HPDE6-E6E7 (cell line): Measurements from ENCODE around the gene ITIH4.

Experiments used
- DNase-seq: peaks from one replicate; pipeline ENCODE4 v3.0.0; 2011; ENCODE audit warnings: missing footprints; ENCODE audit errors: extremely low spot score

The ITIH4 gene

DNA sequence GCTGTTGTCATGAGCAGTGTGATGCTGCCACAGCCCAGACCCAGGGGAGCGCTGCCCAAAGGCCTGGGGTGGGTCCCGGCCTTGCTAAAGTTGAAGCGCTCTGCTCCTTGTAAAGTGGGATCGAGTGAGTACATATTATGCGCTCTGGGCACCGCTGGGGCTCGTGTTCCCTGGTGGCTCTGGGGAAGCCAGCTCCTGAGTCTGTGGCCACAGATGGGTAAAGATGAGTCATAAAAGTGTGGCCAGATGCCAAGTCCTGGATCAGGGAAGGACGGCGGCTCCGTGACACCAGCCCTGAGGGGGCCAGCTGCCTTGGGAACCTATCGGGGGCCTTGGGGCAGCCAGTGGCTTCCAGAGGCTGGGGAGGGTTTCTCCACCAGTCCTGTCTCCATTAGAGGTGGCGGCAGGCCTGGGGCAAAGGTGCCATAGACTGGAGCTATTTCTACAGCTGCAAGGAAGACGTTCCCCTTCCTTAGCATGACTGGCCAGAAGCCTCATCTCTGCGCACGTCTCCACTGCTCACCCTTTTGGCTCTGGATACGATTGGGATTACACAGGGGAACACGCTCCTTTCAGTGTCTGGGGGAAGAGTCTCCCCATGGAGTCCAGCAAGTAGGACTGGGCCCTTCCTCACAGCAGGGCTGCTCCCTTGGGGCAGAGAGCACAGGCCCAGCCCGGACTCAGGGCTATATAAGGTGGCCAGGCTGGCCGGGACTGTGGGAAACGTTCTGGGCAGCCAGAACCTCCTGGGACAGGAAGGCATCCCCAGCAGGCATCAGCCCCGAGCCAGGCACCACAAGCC, 1.2 kb upstream of the ITIH4 start:
- peak; percentile 5 for DNase-seq

DNA sequence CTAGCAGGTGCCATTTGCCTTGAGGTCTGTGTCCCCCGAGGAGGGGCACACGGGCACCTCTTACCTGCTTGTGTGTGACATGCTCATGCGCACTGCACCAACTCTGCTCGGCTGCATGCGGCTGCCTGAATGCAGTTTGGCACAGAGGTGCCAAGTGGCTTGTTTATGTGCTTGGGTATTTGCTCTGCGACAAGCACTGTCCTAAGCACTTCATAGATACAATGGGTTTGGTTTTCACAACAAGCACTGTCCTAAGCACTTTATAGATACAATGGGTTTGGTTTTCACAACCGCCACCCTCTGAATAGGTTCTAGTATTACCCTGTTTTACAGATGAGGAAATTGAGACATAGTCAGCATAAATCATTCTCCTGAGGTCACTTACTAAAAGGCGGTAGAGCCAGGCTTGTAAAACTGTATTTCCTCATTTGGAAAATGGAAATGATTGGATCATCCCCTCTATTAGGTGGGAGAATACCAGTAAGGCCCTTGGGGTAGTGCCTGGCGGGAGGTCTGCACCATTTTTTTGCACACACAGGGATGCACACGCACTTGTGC, 487 bp downstream of the ITIH4 start:
- no peak for DNase-seq

DNA sequence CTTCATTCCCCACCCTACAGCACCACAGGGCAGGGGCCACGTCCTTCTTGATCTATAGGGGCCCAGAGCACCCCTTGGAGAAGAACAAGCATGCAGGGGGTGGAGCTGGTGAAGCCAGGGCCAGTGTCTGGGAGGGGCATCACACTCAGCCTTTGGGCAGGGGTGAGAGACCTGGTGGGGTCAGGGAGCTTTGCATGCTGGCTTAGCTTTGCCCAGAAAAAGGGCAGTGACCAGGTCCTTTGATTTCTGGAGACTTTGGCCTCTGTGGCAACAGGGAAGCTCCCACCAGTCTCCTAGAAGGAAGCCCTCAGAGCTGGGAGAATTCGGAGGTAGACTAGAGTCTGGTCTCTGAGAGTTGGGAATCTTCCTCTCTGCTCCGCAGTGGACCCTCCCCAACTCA, 990 bp downstream of the ITIH4 start:
- no peak for DNase-seq

DNA sequence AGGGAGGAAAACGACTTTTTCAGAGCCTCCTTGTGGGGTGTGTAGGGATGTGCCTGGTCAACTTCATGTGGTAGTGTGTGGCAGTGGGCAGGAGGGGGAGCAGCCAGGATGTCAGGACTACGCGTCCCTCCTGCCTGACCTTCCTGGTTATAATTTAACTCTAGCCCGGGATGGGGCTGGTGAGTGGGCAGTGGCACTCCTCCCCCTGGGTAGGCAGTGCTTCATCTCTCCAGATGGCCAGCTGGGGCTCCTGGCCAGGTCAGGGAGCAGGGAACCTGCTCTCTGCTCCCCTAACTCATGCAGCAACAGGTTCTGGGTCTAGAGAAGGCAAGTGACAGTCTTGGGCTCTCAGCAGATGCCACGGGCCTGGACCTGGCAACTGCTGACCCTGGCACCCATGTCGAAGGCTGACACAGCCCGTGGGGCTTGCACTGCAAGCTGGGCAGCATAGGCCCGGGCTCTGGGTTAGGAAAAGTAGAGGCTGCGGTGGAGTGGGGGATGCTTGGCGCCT, 2.6 kb downstream of the ITIH4 start:
- no peak for DNase-seq

DNA sequence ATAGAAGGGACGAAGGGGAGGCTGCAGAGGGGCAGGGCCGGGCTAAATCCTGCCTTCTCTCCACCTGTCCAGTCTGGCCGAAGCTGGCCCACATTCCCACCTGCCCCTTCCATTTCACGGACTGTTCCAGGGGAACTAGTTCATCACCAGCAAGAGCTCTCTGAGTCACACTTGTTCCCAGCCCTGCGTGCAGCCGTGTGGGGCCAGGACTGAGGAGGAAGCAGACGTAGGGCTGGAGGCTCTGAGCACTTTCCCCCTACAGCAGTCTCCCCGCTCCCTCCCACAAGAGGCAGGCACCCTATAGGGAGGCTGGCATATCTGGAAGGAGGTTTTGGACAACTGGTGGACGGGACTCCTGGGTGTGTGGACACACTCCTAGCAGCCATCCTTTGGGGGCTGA, 3.0 kb downstream of the ITIH4 start:
- no peak for DNase-seq

DNA sequence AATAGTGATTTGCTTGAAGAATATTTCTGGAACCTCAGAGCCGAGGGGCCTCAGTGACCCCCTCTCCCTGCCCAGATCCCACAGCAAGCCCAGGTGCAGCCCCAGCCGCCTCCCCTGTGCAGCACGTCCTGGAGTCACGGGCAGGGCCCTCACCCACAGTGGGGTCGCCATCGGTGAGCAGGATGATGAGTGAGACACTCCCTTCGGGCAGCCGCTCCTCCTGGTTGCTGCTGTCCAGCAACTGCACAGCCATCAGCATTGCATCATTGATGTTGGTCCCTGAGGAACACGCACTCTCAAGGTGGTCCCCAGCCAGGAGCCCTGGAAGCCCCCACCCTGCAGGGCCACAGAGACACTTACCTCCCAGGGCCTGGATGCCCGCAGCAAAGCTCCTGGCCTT, 6.4 kb downstream of the ITIH4 start:
- no peak for DNase-seq

DNA sequence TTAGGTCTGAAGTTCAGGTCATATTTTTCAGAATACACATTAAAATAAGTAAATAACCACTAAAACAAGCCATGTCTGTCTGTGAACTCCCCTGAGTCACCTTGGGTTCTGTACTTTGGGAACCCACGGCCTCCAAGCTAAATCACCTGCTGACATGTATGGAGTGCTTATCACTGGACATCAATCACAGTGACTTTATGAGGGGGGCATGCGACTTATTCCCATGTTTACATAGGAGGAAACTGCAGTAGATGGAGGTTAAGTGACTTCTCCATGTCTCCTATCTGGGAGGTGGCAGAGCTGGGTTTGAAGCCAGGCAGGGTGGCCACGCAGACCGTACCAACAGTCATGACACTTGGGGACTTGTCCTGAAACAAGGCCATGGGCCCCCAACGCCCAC, 8.1 kb downstream of the ITIH4 start:
- DNase-seq: no peak

DNA sequence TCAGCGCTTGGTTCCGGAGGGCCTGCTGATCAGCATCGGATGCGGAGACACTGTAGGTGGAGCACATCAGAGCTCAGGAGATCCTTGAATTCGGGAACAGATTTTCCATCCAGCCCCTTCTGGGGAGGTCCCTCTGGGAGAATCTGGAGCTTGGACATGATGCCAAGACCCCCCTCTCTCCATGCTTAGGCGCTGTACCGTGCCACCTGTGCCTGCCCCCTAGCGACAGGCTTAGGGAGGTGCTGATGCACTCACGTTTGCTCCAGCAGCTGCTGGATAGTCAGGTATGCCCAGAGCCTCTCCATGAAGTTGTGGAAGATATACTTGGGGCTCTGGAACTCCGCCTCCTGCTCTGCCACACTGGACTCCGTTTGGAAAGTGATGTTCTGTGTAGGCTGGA, 9.7 kb downstream of the ITIH4 start:
- DNase-seq: peak; percentile 4

DNA sequence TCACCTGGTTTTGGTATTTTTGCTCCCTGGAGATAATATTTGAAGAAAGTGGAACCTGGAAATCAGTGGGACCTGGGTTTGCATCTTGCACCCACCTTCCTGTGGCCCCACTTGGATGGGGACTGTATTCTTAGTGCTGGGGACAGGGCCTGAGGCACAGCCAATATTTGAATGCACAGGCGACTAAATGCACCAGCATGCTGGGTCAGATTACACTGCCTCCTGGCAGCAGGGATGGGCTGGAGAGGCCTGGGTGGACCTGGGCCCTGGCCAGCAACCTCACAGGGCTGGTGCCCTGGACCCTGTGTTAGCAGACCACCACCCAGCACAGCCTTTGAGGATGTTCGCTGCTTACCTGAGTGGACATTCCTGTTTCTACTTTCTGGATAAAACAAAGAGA, 10.5 kb downstream of the ITIH4 start:
- DNase-seq: no peak

DNA sequence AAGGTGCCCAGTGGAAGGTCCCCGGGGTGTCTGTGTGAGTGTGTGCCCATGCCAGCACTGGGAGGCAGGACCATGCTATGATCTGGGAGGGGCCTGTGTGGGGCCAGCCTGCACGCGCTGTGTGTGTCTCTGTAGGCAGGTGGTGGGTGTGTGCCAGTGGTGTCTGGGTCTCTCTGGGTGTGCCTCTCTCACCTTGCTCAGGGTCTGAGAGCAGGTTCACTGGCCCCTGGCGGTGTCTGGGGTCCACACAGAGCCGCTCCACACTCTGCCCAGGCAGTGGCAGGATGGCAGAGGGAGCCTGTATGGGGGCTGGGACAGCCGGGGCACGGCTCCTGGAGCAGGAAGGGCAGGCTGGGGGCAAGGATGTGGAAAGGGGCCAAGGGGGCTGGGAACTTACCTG, 12.6 kb downstream of the ITIH4 start:
- no peak for DNase-seq

DNA sequence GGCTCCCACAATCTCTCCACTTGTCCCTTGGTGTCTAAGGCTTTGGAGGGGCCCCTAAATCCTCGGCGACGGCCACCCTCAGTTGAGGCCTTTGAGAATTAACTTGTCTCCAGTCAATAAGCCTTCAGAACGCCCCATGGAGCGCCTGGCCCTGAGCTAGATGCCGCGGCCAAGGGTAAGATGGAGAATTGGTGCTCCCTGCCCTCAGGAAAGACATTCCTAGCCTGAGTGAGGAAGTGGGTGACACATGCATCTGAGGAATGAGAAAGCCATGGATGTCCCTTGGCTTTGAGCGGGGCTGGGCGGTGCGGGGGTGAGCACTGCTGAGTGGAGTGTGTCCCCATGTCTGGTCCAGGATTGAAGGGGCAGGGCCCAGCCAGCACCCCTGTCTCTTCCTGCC, 13.3 kb downstream of the ITIH4 start:
- DNase-seq: no peak

DNA sequence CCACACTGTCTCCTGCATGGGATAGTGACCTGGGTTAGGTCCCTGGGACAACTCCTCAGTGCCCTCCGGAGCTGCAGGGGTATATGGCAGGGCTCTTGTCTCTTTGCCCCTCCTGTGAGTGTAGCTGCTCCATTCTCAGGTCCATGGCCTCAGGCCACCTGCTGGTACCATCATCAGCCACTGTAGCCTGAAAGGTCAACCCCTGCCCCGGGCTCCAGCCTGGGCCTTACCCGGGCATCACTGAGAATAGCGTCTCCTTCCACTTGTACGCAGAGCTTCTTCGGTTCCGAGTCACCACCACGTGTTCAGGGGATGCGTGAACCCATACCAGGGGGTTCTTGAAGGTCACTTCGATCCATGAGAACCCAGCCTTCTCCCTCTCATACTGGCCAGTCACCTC, 13.8 kb downstream of the ITIH4 start:
- no peak for DNase-seq

DNA sequence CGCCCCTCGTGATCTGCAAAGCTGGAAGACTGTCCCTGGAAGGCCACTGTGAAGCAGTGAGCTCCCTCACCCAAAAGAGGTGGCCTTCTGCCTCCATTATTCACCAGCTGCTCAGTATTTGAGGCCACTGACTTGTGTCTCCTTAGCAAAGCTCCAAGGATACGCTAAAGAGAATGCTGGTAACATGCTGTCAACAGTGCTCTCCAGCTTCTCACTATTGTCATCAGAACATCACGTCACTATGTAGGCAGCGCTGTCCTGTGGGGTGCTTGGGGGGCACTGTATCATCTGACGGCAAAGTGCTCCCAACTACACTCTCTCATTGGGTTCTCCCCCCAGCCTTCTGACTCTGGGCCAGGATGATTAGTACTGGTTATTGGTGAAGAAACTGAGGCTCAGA, 14.3 kb downstream of the ITIH4 start:
- DNase-seq: no peak

DNA sequence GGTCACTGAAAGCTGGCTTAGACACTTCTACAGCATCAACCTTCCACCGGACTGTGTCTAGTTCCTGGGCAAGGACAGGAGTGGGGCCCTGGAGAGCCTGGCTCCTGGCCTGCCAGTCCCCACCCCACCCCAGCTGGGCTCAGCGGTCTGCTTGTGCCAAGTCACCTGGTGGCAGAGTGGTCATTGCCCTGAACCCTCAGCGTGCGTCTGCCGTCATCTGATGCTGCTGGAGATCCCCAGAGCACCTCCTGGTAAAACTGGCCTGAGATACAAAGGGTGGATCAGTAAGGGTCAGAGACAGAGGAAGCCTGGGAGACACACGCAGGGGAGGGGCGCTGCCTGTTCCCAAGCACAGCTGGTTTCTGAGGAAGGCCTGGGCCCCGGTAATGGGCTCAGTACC, 16.7 kb downstream of the ITIH4 start:
- no peak for DNase-seq

DNA sequence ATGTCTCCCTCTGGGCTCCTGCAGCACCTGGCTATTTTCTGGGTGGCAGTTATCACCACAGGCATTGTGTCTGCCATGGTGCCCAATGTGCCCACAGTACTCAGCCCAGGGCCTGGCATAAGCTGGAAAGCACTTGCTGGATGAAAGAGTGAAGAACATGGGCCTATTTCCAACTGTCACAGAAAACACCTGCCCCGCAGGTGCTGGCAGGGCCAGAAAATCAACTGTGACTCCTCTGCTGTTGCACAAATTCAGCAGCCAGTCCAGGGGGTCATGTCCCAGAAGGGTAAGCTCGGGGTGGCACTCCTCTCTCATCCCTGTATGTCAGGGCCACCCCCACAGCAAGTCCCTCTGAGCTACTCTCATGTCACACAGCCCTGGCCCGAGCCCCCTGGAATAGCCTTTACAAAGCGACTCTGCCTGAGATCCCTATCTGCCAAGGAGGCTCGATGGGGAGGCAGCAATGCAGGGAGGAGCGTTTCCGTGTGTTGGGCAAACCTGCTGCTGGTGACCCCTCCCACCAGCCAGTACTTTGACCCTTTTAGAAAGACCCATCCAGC, 18.9 kb downstream of the ITIH4 start:
- no peak for DNase-seq

DNA sequence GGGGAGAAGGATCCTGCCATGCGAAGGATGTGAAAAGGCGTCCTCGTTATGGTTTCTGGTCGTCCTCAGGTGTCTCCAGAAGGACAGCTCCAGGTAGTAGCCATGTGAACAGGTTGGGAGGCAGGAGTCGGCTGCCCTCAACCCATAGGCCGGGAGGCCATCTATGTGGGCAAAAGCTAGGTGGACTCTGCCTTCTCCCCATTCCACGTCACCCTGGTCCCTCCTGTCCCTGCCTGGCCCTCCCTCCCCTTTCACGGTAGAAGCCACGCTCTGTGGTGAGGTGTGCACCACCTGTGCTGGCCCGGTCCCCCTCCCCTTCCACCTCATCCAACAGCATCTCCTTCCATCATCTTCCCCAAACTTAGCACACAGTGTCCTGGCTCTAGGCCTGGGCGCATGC, 19.5 kb downstream of the ITIH4 start:
- DNase-seq: no peak

DNA sequence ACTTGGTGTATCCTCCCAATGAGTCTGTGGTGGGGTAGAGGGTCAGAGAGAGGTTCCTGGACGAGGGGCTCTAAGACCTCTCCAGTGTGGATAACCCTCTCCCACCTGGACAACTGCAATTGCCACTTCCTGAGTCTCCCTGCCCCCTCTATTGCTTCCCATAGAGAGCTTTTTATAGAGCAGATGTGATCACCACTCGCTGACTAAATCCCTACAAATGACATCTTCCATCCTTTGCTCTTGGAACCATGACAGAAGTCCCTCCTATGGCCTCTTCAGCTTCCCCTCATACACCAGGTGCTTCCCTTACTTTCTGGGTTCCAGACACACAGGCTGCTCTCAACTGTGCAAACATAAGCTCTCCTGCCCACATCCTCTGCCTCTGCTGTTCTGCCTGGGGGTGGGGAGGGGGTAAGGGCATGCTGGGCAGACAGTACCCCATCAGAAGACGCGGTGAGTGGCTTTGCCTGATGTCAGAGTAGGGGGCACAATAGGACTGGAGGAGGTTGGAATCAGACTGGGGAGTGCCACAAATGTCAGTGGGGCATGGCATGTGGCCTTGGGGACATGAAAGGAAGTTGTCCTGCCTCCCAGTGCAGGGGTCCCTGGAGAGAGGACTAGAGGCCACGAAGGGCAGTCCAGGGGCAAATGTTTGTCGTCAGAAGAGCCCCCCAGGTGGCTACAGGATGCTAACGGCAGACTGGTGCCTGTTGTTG, 20.7 kb downstream of the ITIH4 start:
- DNase-seq: no peak

DNA sequence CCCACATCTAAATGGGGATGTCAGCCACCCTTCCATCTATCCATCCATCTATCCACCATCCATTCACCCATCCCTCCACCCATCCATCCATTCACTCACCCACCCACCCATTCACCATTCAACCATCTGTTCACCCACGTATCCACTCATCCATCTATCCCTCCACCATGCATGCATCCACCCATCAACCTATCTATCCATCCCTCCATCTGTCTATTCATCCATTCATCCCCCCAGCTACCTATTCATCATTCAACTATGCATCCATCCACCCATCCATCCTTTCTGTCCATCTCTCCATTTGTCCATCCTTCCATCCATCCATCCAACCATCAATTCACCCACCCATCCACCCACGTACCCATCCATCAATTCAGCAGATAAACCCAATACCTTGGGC, 21.3 kb downstream of the ITIH4 start:
- no peak for DNase-seq

DNA sequence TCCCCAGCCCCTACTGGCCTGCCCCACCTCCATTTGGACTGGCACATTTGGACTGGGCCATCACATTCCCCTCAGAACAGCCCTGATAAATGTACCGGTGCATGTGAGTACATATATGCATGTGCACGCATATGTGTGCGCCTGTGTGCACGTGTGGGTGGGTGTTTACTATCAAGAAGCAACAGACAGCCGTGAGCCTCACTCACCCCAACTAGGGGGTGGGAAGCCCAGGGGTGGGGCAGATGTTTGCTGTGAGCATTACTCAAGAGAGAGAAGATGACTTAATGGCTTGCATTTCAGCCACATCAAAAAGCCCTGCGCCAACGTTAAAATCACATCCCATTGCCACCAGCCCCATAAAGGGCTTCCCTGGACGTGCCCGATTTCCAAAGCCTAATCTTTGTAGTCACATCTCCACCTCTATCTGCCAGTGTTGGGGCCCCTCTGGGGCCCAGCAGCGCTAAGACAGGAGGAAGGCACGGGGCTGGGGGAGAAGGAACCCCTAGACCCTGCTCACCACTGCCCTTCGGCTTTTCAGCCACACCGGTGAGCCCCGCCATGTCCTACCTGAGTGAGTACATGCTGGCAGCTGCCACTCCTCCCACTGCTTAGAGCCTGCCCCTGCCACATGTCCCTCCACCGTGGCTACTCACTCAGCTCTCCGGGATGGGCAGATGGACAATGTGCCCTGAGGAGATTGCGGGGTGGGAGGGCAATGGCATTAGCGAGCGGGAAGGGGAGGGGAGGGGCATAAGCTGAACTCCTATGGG, 25.0 kb downstream of the ITIH4 start:
- no peak for DNase-seq

DNA sequence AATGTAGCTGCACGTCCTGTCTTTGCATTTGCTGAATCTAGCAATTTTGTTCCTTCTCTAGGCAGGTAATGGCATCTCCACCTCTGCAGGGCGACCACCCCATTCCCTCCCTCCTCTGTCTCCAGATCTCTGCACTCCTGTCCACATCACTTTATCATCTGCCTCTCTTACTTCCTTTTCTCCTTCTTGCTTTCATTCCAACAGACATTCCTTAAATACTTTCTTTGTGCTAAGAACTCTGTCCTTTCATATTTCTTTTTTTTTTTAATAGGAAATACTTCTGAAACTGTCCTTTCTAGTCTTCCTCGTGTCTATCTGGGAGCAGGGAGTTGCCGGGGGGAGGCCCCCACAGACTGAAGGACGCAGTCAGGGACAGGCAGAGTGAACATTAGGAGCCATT, 28.6 kb downstream of the ITIH4 start:
- DNase-seq: no peak

DNA sequence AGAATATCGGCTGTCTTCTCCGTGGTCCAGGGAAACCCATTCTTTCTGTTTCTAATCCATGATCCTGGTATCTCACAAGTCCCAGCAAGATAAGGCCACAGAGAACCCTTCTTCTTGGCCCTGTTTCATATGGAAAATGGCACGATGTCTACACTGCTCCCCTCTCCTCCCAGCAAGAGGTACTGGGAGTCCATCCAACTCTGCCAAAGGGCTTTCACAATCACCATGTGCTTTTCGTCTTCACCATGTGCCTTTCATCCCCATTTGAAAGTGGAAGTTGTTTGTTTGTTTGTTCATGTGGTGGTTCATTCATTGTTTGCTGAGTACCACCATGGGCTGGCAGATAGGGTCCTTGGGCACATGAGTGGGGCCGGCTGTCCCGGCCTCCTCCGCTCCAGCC, 30.4 kb downstream of the ITIH4 start:
- DNase-seq: no peak

DNA sequence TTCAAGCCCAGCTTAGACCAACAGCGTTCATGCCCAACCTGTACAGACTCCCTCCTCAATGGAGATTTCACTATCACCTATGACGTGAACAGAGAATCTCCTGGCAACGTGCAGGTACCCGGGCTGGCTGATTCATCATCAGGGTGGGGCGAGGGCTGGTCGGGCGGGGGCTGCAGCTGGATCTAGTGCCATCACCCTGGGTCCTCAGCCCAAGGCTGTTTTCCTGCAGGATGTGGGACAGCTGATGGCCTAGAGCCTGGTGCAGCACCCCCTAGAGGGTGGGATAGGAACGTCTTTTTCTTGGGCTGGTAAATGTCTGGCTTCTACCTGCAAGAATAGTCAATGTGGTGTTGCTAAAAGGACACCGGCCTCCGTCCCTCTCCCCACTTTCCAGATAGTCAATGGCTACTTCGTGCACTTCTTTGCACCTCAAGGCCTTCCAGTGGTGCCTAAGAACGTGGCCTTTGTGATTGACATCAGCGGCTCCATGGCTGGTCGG, 31.4 kb downstream of the ITIH4 start:
- peak; percentile 38 for DNase-seq
